Epithelial cell of proximal tubule (primary cell): ENCODE data around the gene PRKAR1B. TPM values are rescaled to one million over a fixed set of nuclear protein-coding genes. Genes with fewer than 3 reads are reported as not detected.

ENCODE experiments used
- DNase-seq: peaks from one replicate; pipeline ENCODE4 v3.0.0-alpha.2; 2011; ENCODE audit warnings: low read depth
- H3K4me3 ChIP-seq: 2 replicates; pipeline ENCODE4 v1.5.1; 2011; ENCODE audit warnings: low read depth, mild to moderate bottlenecking, low read length
- total RNA-seq: library from RNA; depleted of rRNA; stranded (reverse); fragments of >200 nt; gene quantifications from 2 replicates; pipeline ENCODE4 v1.2.3, GENCODE V29; 2015
- TF ChIP-seq, protein P1 (sequence below): conservative IDR thresholded peaks from 2 replicates; pipeline ENCODE4 v1.5.1; 2012; ENCODE audit warnings: low read depth, mild to moderate bottlenecking, low read length

PRKAR1B gene
- 12.2 and 23.0 TPM in 2 replicates for total RNA-seq

DNA sequence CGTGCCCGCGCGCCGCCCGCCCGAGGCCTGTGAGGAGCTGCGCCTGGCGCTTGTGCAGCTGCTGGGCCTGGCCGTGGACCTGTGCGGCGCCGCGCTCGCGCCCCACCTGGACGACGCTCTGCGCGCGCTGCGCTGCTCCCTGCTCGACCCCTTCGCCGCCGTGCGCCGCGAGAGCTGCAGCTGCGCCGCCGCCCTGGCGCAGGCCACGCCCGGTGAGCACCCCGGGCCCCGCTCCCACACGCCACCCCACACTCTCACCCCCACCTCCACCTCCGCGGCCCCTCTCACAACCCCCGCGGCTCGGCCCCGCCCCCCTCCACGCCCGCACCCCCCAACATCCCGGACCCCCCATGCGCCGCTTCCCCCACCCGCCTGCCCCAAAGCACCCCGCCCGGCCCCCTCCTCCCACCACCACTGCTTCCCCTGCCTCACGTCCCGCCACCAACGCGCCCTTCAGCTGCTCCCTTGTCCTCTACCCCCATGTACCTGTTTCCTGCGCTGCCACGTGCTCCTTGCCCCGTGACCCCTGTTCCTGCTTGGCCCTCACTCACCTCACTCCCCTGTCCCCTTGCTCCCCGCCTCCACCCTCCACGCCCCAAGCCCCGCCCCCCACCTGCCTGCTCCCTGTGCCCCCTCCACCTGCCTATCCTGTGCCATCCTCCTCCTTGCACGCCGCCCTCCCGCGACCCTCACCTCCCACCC, at the start of gene PRKAR1B:
PRKAR1B (minus strand) TSS at position 178 of the 702 bp plus-strand sequence. CDS start 15,776 bp downstream, outside the sequence.
- no peak for DNase-seq
- peak within 1 kb of the TSS; percentile 82 for H3K4me3 ChIP-seq
- TF ChIP-seq, protein P1, sequence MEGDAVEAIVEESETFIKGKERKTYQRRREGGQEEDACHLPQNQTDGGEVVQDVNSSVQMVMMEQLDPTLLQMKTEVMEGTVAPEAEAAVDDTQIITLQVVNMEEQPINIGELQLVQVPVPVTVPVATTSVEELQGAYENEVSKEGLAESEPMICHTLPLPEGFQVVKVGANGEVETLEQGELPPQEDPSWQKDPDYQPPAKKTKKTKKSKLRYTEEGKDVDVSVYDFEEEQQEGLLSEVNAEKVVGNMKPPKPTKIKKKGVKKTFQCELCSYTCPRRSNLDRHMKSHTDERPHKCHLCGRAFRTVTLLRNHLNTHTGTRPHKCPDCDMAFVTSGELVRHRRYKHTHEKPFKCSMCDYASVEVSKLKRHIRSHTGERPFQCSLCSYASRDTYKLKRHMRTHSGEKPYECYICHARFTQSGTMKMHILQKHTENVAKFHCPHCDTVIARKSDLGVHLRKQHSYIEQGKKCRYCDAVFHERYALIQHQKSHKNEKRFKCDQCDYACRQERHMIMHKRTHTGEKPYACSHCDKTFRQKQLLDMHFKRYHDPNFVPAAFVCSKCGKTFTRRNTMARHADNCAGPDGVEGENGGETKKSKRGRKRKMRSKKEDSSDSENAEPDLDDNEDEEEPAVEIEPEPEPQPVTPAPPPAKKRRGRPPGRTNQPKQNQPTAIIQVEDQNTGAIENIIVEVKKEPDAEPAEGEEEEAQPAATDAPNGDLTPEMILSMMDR: no peak

GRCh38 chr7:776381-776780, 49.3 kb upstream of the PRKAR1B start:
- DNase-seq: no peak
- no peak overlapping the region for H3K4me3 ChIP-seq
- TF ChIP-seq, protein P1: no peak

- no peak overlapping the region for H3K4me3 ChIP-seq
- DNase-seq: no peak
- TF ChIP-seq, protein P1: peak; percentile 69
Observed at GRCh38 chr7:774161-775109, 47.4 kb upstream of the PRKAR1B start.

DNA sequence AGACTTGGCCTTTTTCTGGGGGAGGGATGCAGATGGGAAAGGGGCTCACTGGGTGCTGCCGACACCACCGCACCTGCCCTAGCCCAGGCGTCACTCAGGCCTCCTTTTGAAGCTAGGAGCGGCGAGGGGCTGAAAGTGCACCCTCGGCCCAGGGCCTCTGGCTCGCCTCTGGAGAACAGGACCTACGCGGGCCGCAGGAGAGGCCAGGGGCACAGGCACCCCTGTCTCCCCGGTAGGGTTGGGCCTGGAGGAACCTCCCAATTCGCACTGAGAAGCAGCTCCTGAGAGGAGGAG, 46.5 kb upstream of the PRKAR1B start:
- no peak overlapping the region for H3K4me3 ChIP-seq
- TF ChIP-seq, protein P1: no peak
- DNase-seq: no peak

DNA sequence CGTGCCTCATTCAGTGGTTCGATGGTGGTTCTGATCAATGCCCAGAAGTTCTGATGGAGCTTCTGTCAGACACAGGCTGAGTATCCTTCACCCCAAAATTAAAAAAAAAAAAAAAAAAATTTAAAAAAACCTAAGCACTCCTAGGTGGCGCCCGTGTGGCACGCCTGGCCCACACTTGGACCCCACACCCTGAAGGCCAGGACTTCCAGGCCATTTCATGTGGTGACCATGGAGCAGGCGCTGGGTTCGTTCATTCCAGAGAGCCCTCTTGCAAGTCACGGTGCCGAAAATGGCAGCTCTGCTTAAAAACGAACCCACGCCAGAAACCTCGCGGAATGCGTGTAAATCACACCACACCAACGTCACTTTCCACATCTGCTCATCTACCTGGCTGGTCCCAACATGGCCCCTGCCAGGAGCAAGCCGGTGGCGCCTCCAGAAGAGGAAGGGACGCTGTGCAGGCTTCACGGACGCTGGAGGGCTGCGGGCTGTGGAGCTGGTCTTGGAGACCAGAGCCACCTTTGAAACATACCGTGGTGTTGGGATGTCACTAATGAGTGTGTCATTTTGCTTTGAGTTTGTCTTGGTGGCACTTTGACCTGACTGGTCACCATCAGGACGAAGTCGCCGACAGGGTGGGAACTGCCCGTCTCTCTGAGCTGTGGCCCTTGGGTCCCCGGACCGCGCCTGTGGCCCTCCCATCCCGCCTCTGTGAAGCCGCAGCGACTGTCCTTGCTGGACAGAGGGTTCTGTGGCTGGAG, 46.0 kb upstream of the PRKAR1B start:
- TF ChIP-seq, protein P1: no peak

GRCh38 chr7:772392-772791, 45.3 kb upstream of the PRKAR1B start:
- no peak overlapping the region for H3K4me3 ChIP-seq
- TF ChIP-seq, protein P1: no peak
- DNase-seq: no peak

More for the DNA sequence above, 46.0 kb upstream of the PRKAR1B start:
- no peak for DNase-seq
- no peak overlapping the region for H3K4me3 ChIP-seq
